Calu3 (cell line): ENCODE results near the gene KIF6. TPM values are rescaled to one million over a fixed set of nuclear protein-coding genes. Genes with fewer than 3 reads are reported as not detected.

ENCODE experiments used
- BruUV-seq: library from RNA; stranded (reverse); fragments of 400-500 nt; replicated peaks from 2 replicates; lab custom pipeline; 2021; lab: Mats Ljungman, UMichigan
- CTCF ChIA-PET: fragments of 300-600 bp; sonication (Branson Sonifier 250); formaldehyde crosslinking; loops from one replicate; lab custom pipeline; 2022; ENCODE audit warnings: antibody characterized with exemption; lab: Charles Lee
- DNase-seq: peaks from one replicate; pipeline ENCODE4 v3.0.0; 2022
- H3K27ac Mint-ChIP-seq: one replicate; pipeline ENCODE4 v1.8.0; 2022; ENCODE audit warnings: mixed read lengths; ENCODE audit not compliant: unreplicated experiment
- H3K27me3 Mint-ChIP-seq: one replicate; pipeline ENCODE4 v1.8.0; 2022; ENCODE audit warnings: mixed read lengths; ENCODE audit not compliant: unreplicated experiment
- H3K36me3 Mint-ChIP-seq: one replicate; pipeline ENCODE4 v1.8.0; 2022; ENCODE audit warnings: mild to moderate bottlenecking, moderate library complexity, mixed read lengths; ENCODE audit not compliant: insufficient read depth, unreplicated experiment
- H3K4me1 Mint-ChIP-seq: one replicate; pipeline ENCODE4 v1.8.0; 2022; ENCODE audit warnings: mild to moderate bottlenecking, low read depth, mixed read lengths; ENCODE audit not compliant: unreplicated experiment
- H3K4me3 Mint-ChIP-seq: one replicate; pipeline ENCODE4 v1.8.0; 2022; ENCODE audit warnings: mild to moderate bottlenecking, low read depth, moderate library complexity, mixed read lengths; ENCODE audit not compliant: unreplicated experiment
- H3K9me3 Mint-ChIP-seq: one replicate; pipeline ENCODE4 v1.8.0; 2022; ENCODE audit warnings: low read depth, mixed read lengths; ENCODE audit not compliant: unreplicated experiment
- intact Hi-C: fragments of 100-400 bp; cut with micrococcal nuclease; formaldehyde crosslinking; loops from one replicate; pipeline ENCODE4 v1.10.0; 2022; ENCODE audit not compliant: unreplicated experiment
- total RNA-seq: library from RNA; stranded (reverse); gene quantifications from 2 replicates; pipeline ENCODE4 v1.2.3, GENCODE V29; 2022
- TF ChIP-seq, protein P1 (sequence below): fragments of 200-600 bp; IDR thresholded peaks from one replicate; pipeline ENCODE4 v1.8.0; 2022; ENCODE audit warnings: antibody characterized with exemption; ENCODE audit not compliant: unreplicated experiment

KIF6 gene
- total RNA-seq, 1 experiment from 2014 or later = 0.45 TPM

DNA sequence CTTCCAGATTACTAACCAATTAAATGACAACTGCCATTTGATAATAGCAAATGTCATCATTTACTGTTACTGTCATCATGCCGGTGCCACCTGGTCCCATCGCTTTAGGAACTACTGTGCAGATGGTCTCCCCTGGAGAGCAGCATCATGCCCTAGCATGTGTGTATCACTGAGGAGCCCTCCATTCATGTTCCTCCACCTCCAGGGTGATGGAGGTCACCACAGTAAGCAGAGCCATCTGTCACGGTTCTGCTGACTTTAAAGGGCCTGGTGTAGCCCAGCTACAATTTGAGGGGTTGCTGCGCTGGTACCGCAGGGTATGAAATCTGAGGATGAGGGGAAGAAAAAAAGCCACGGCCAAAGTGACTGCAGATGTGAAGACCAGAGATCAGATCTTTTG, 283.9 kb downstream of the KIF6 start:
- no peaks in the 10 kb centered on the region for H3K9me3 Mint-ChIP-seq
- no peak overlapping the region for H3K4me3 Mint-ChIP-seq
- DNase-seq = no peak
- no TSS peak for BruUV-seq
- H3K27ac Mint-ChIP-seq = no peak overlapping the region
- intact Hi-C loops = no loop called here
- no peaks in the 10 kb centered on the region for H3K4me1 Mint-ChIP-seq
- H3K27me3 Mint-ChIP-seq = peaks cover 42% of the 10 kb centered on the region
- TF ChIP-seq, protein P1, sequence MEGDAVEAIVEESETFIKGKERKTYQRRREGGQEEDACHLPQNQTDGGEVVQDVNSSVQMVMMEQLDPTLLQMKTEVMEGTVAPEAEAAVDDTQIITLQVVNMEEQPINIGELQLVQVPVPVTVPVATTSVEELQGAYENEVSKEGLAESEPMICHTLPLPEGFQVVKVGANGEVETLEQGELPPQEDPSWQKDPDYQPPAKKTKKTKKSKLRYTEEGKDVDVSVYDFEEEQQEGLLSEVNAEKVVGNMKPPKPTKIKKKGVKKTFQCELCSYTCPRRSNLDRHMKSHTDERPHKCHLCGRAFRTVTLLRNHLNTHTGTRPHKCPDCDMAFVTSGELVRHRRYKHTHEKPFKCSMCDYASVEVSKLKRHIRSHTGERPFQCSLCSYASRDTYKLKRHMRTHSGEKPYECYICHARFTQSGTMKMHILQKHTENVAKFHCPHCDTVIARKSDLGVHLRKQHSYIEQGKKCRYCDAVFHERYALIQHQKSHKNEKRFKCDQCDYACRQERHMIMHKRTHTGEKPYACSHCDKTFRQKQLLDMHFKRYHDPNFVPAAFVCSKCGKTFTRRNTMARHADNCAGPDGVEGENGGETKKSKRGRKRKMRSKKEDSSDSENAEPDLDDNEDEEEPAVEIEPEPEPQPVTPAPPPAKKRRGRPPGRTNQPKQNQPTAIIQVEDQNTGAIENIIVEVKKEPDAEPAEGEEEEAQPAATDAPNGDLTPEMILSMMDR = no peak
- CTCF ChIA-PET = no interaction called here
- H3K36me3 Mint-ChIP-seq = no peaks in the 10 kb centered on the region

DNA sequence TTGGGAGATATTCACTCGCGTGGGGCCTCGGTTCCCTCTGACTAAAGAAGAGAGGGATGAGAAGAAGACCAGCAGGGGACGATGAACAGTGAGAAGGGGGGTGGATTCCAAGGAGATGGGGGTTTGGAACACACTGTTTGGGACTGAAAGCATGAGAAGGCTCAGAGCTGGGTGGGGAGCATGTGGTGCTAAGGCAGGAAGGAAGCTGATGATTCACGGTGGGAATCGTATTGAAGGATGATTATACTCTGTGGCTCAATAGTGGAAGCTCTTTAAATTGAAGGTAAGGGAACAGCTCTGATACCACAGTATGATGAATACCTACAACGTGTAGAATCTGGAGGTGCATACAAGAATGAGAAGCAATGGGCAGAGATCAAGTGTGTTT, 285.2 kb downstream of the KIF6 start:
- no peak overlapping the region for H3K4me3 Mint-ChIP-seq
- no peaks in the 10 kb centered on the region for H3K36me3 Mint-ChIP-seq
- H3K27ac Mint-ChIP-seq = no peak overlapping the region
- CTCF ChIA-PET = no interaction called here
- TF ChIP-seq, protein P1 = no peak
- peaks cover 29% of the 10 kb centered on the region for H3K27me3 Mint-ChIP-seq
- no TSS peak for BruUV-seq
- intact Hi-C loops = no loop called here
- no peaks in the 10 kb centered on the region for H3K4me1 Mint-ChIP-seq
- DNase-seq = no peak
- no peaks in the 10 kb centered on the region for H3K9me3 Mint-ChIP-seq

DNA sequence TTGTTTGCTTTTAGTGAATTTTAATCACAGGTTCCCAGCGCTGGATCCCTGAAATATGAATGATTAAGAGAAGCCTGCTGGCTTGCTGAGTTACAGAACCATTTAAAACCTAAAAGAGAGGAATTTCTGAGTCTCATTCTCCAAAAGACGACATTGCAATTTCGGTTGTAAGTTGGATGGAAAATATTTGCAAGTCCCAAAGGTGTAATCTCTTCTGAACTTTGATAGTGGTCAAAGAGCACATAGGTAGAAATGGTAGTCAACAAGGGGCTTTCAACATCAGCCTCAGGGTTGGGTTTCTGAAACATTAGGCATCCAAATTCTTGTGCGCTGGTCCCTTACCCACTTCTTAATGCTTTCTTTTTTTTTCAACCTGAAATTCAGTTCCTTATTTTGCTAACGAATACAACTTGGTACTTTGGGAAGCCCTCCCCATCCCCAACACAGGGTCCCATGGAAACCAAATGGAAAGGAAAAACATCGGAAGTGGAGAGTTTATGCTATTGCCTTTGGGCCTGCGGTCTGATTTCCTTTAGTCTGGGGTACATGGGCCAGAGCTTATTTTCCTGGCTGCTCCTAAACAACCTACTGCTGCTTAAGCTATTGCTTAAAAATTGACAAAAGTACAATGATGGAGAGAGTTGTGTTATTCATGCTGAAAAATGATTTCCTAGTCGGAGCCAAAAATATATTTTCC, 285.7 kb downstream of the KIF6 start:
- intact Hi-C loops = no loop called here
- CTCF ChIA-PET = no interaction called here
- no TSS peak for BruUV-seq

DNA sequence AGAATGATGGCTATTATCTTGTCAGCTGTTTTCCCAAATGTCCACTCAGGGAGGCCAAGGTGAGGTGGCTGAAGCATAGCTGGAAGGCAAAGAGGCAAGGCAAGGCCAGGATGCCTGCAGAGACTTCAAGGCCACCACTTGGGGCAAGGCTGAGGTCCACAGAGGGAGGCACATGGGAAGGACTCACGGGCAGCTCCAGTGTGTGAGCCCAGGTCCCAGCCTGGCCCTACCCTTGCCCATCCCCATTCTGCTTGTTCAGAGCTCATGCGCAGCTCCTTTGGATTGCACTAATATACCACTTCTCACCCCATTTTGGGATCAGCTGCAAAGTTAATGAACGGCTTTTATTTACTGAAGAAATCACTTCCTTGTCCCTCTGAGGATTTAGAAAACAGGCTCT, 291.6 kb downstream of the KIF6 start:
- no peak for DNase-seq
- no TSS peak for BruUV-seq
- intact Hi-C loops = no loop called here
- Mint-ChIP-seq H3K9me3 (peaks cover 4% of the 10 kb centered on the region), H3K4me1 (no peaks in the 10 kb centered on the region), H3K27ac (no peak overlapping the region), H3K4me3 (no peak overlapping the region), H3K36me3 (no peaks in the 10 kb centered on the region), H3K27me3 (peaks cover 21% of the 10 kb centered on the region)
- TF ChIP-seq, protein P1 = no peak
- CTCF ChIA-PET = no interaction called here

More for the DNA sequence above, 285.7 kb downstream of the KIF6 start:
- Mint-ChIP-seq H3K27me3 (peaks cover 24% of the 10 kb centered on the region), H3K4me3 (no peak overlapping the region), H3K4me1 (no peaks in the 10 kb centered on the region), H3K36me3 (no peaks in the 10 kb centered on the region), H3K9me3 (no peaks in the 10 kb centered on the region), H3K27ac (no peak overlapping the region)
- DNase-seq = no peak
- TF ChIP-seq, protein P1 = no peak
